Hypothalamus (tissue), 51 donors: ENCODE results near the gene GFM1.

Experiments
- DNase-seq, 51 donors: peaks; one replicate each; lab custom pipeline; 2025; lab: John Stamatoyannopoulos, UW

GFM1 gene

GRCh38 chr3:158722108-158722507, 77.8 kb downstream of the GFM1 start:
- DNase-seq = no peak

GRCh38 chr3:158723991-158724390, 79.7 kb downstream of the GFM1 start:
- DNase-seq = no peak

GRCh38 chr3:158725348-158726011, 81.2 kb downstream of the GFM1 start:
- DNase-seq = peak in 1 of 51 donors; percentile 15

- DNase-seq = peak in 14 of 51 donors; percentile 4 to 56 (median 34)
Measured at GRCh38 chr3:158727206-158728060, 83.1 kb downstream of the GFM1 start.

GRCh38 chr3:158728061-158728377, 83.7 kb downstream of the GFM1 start:
- DNase-seq = no peak

GRCh38 chr3:158728851-158729250, 84.5 kb downstream of the GFM1 start:
- no peak for DNase-seq

GRCh38 chr3:158731486-158731885, 87.2 kb downstream of the GFM1 start:
- no peak for DNase-seq

GRCh38 chr3:158731938-158732855, 87.9 kb downstream of the GFM1 start, which contains the start of gene RARRES1:
TSS of gene RARRES1 (minus strand) at chr3:158732457. CDS start at chr3:158732415, 42 bp downstream.
- DNase-seq = peak in 25 of 51 donors; percentile 7 to 62 (median 33)

- peak in 1 of 51 donors; percentile 22 for DNase-seq
Measured at GRCh38 chr3:158732856-158733200, 88.5 kb downstream of the GFM1 start.

- DNase-seq = no peak
Measured at GRCh38 chr3:158733656-158734055, 89.3 kb downstream of the GFM1 start.

- no peak for DNase-seq
Measured at GRCh38 chr3:158735296-158736033, 91.1 kb downstream of the GFM1 start.

- DNase-seq = no peak
Measured at GRCh38 chr3:158737410-158737809, 93.1 kb downstream of the GFM1 start.

GRCh38 chr3:158737976-158738615, 93.8 kb downstream of the GFM1 start:
- DNase-seq = no peak

GRCh38 chr3:158738653-158739052, 94.3 kb downstream of the GFM1 start:
- DNase-seq = no peak

- DNase-seq = no peak
Measured at GRCh38 chr3:158739078-158739477, 94.8 kb downstream of the GFM1 start.

GRCh38 chr3:158739661-158740060, 95.3 kb downstream of the GFM1 start:
- DNase-seq = no peak
